ENCODE measurements around the gene C1orf167.

GRCh38 chr1:11797525-11798216 is 35.7 kb downstream of the C1orf167 start:
- TF ChIP-seq CTCF (IDR thresholded peaks at IDR 0.05): no peak
- no peak for TF ChIP-seq POLR2A (IDR thresholded peaks at IDR 0.05)

Data from uterus (tissue), 2 donors.